AG04450 (cell line): ENCODE results near the gene AK9. TPM values are rescaled to one million over a fixed set of nuclear protein-coding genes. Genes with fewer than 3 reads are reported as not detected.

Experiments
- CTCF ChIA-PET: fragments of 300-600, 350-600 bp; formaldehyde crosslinking; extraction: SDS; loops from one replicate; lab custom pipeline; 2022; ENCODE audit warnings: antibody characterized with exemption, inconsistent platforms; lab: Charles Lee
- POLR2A ChIA-PET: fragments of 350-600 bp; formaldehyde crosslinking; extraction: SDS; loops from one replicate; lab custom pipeline; 2021; ENCODE audit warnings: antibody characterized with exemption, inconsistent platforms; lab: Yijun Ruan, JAX
- DNase-seq: peaks from one replicate; pipeline ENCODE4 v3.0.0-alpha.2; 2011; ENCODE audit warnings: low read depth, low spot score
- H3K27ac ChIP-seq: one replicate; pipeline ENCODE4 v1.5.1; 2012; ENCODE audit warnings: low read depth, low read length, control low read depth
- H3K27me3 ChIP-seq: one replicate; pipeline ENCODE4 v1.6.0; 2012; ENCODE audit warnings: low read length; ENCODE audit not compliant: control insufficient read depth, insufficient read depth
- H3K4me3 ChIP-seq: 2 replicates; pipeline ENCODE4 v1.5.1; 2011; ENCODE audit warnings: mild to moderate bottlenecking, low read depth, low read length, control low read depth
- H3K9me3 ChIP-seq: 2 replicates; pipeline ENCODE4 v1.5.1; 2012; ENCODE audit warnings: low read length; ENCODE audit not compliant: control insufficient read depth, insufficient read depth
- polyA plus RNA-seq: library from polyadenylated mRNA; depleted of rRNA; stranded (reverse); fragments of >200 nt; gene quantifications from 2 replicates; pipeline ENCODE4 v1.2.3, GENCODE V29; 2011
- TF ChIP-seq, protein P1 (sequence below): IDR thresholded peaks from 2 replicates; pipeline ENCODE4 v1.5.1; 2011; ENCODE audit warnings: low read depth, low read length, control low read depth, inconsistent platforms

The AK9 gene
- polyA plus RNA-seq, 1 experiment: 3.6 TPM

DNA sequence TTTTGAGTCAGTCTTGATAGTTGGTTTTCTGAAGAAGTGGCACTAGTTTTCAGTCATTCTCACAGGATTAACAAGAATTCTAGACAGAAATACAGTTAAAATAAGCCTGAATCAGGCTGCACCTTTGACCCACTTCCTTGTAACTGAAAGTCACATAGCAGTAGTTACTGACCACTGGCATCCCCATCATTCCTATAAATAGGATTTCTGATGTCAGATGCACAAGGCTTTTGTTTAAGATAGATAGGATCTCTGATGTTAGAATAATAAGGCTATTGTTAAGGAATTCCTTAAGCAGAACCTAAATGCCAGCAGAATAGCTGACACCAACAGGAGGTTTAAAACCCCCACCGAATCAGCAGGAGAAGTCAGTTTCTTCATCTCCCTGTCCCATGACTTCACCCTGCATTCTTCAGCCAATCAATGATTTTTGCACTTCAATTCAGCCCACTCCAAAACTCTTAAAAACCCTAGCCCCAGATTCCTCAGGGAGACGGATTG is 177.4 kb downstream of the AK9 start:
- DNase-seq: no peak
- TF ChIP-seq, protein P1, sequence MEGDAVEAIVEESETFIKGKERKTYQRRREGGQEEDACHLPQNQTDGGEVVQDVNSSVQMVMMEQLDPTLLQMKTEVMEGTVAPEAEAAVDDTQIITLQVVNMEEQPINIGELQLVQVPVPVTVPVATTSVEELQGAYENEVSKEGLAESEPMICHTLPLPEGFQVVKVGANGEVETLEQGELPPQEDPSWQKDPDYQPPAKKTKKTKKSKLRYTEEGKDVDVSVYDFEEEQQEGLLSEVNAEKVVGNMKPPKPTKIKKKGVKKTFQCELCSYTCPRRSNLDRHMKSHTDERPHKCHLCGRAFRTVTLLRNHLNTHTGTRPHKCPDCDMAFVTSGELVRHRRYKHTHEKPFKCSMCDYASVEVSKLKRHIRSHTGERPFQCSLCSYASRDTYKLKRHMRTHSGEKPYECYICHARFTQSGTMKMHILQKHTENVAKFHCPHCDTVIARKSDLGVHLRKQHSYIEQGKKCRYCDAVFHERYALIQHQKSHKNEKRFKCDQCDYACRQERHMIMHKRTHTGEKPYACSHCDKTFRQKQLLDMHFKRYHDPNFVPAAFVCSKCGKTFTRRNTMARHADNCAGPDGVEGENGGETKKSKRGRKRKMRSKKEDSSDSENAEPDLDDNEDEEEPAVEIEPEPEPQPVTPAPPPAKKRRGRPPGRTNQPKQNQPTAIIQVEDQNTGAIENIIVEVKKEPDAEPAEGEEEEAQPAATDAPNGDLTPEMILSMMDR: no peak
- POLR2A ChIA-PET: no interaction called here
- Histone ChIP-seq H3K4me3 (no peak overlapping the region), H3K27me3 (no peaks in the 10 kb centered on the region), H3K27ac (peak overlapping the region; percentile 3), H3K9me3 (no peaks in the 10 kb centered on the region)
- CTCF ChIA-PET: no interaction called here

DNA sequence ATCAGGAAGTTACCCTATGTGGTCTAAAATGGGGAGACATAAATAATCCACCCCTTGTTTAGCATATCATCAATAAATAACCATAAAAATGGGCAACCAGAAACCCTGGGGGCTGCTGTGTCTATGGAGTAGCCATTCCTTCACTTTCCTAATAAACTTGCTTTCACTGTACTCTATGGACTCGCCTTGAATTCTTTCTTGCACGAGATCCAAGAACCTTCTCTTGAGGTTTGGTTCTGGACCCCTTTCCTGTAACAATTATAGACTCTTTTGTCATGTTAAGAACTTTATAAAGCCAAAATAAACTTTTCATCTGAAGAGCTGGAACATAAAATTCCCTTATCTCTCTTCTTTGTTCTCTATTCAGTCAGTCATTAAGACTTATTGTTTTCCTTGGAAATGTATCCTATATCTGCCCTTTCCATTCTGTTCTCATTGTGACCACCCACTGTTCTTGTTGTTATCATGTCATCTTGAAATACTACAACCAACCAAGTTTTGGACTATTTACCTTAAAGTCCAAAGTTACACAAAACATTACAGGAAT is 178.7 kb downstream of the AK9 start:
- Histone ChIP-seq H3K4me3 (no peak overlapping the region), H3K27ac (no peak overlapping the region), H3K9me3 (no peaks in the 10 kb centered on the region), H3K27me3 (no peaks in the 10 kb centered on the region)
- POLR2A ChIA-PET: no interaction called here
- no peak for DNase-seq
- TF ChIP-seq, protein P1: no peak
- CTCF ChIA-PET: no interaction called here

DNA sequence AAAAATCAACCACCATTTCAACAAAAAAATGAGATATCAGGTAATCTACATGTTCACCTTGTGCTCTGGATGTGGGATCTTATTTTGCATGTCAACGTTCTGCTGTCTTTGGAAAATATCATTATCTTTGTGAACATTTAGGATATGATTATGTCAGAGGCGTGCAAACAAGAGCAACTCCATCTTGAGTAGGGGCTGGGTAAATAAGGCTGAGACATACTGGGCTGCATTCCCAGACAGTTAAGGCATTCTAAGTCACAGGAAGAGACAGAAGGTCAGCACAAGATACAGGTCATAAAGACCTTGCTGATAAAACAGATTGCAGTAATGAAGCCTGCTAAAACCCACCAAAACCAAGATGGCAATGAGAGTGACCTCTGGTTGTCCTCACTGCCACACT is 179.2 kb downstream of the AK9 start:
- TF ChIP-seq, protein P1: no peak
- ChIA-PET CTCF (no interaction called here), POLR2A (no interaction called here)
- no peaks in the 10 kb centered on the region for H3K27me3 ChIP-seq
- no peak overlapping the region for H3K4me3 ChIP-seq
- no peak for DNase-seq
- no peak overlapping the region for H3K27ac ChIP-seq
- no peaks in the 10 kb centered on the region for H3K9me3 ChIP-seq

DNA sequence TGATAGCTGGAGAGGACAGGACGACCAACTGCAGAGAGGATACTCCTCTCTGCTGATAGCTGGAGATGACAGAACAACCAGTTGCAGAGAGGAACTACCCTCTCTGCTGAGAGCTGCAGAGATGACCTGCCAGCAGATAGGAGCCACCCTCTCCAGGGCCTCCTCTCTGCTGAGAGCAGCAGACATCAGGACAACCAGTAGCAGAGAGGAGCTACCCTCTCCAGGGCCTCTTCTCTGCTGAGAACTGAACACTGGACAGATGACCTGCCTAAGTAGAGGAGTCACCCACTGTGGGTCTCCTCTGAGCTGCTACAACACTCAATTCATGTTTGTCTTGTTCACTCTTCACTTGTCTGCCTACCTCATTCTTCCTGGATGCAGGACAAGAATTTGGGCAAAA is 180.6 kb downstream of the AK9 start:
- ChIA-PET POLR2A (no interaction called here), CTCF (interaction anchor here (1.1 kb wide), 1 partner anchor 529 kb away, joined by 3 read pairs; no protein-coding TSS in a partner anchor)
- Histone ChIP-seq H3K4me3 (no peak overlapping the region), H3K9me3 (no peaks in the 10 kb centered on the region), H3K27me3 (no peaks in the 10 kb centered on the region), H3K27ac (no peak overlapping the region)
- TF ChIP-seq, protein P1: no peak
- no peak for DNase-seq

DNA sequence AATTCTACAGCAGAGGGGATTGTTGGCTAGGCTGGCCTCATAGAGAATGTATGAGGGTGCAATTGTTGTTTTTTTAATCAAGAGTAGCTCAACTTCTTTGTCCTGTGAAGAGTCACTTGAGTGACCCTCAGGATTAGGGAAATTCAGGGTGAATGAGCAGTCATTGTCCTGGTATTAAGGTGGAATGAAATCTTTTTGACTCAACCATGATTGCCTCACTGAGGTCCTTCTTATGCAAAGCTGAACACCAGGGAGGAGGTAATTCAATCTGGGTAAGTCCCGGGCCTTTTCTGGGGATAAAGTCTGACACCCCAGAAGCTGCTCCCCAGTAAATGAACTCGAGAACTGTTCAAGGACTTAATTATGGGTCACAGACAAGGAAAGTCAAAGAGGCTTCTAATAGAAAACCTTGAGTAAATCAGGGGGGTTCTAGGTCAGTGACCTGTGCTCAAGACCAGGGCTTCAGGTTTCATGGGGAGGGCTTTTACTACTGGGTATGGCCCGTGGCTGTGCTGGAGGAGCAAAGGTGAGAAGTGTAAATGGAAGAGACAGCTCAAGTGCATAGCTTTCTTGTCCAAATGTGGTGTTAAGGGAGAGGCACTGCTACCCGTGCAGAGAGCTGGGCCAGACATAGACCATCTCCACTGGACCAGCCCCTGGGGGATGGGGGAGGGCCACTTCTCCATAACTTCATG is 182.7 kb downstream of the AK9 start:
- Histone ChIP-seq H3K4me3 (no peak overlapping the region), H3K27me3 (peaks cover 3% of the 10 kb centered on the region), H3K9me3 (no peaks in the 10 kb centered on the region), H3K27ac (no peak overlapping the region)
- ChIA-PET CTCF (no interaction called here), POLR2A (no interaction called here)
- TF ChIP-seq, protein P1: no peak
- DNase-seq: no peak
